Type B pancreatic cell (in vitro differentiated cells): Measurements from ENCODE around the gene KREMEN1. TPM values are rescaled to one million over a fixed set of nuclear protein-coding genes. Genes with fewer than 3 reads are reported as not detected.

ENCODE experiments used
- DNase-seq: peaks from one replicate; pipeline ENCODE4 v3.0.0; 2021; ENCODE audit warnings: mixed read lengths; ENCODE audit not compliant: unreplicated experiment; ENCODE audit errors: extremely low spot score
- H3K27ac Mint-ChIP-seq: 2 replicates; pipeline ENCODE4 v1.8.0; 2021; ENCODE audit warnings: mild to moderate bottlenecking, mixed read lengths
- H3K27me3 Mint-ChIP-seq: 2 replicates; pipeline ENCODE4 v1.8.0; 2021; ENCODE audit warnings: mixed read lengths
- H3K36me3 Mint-ChIP-seq: 2 replicates; pipeline ENCODE4 v1.8.0; 2021; ENCODE audit warnings: mixed read lengths
- H3K4me1 Mint-ChIP-seq: one replicate; pipeline ENCODE4 v1.8.0; 2021; ENCODE audit warnings: mixed read lengths; ENCODE audit not compliant: unreplicated experiment
- H3K4me3 Mint-ChIP-seq: 2 replicates; pipeline ENCODE4 v1.8.0; 2021; ENCODE audit warnings: mild to moderate bottlenecking, mixed read lengths
- H3K9me3 Mint-ChIP-seq: 2 replicates; pipeline ENCODE4 v1.8.0; 2021; ENCODE audit warnings: mixed read lengths
- CTCF ChIP-seq: fragments of 200-600 bp; sonication (generic); conservative IDR thresholded peaks from 2 replicates; pipeline ENCODE4 v1.5.0; 2021; ENCODE audit warnings: antibody characterized with exemption, mild to moderate bottlenecking
- total RNA-seq: library from RNA; stranded (reverse); gene quantifications from 2 replicates; pipeline ENCODE4 v1.2.1, GENCODE V29; 2021; ENCODE audit warnings: low replicate concordance

Gene KREMEN1
- total RNA-seq, 1 donor from 2014 or later: 26.2 TPM

- H3K9me3 Mint-ChIP-seq: no peaks in the 10 kb centered on the region
- peaks cover 5% of the 10 kb centered on the region for H3K4me1 Mint-ChIP-seq
- no peak overlapping the region for H3K4me3 Mint-ChIP-seq
- H3K27ac Mint-ChIP-seq: no peak overlapping the region
- H3K27me3 Mint-ChIP-seq: no peaks in the 10 kb centered on the region
- no peak for TF ChIP-seq CTCF
- peaks cover 18% of the 10 kb centered on the region for H3K36me3 Mint-ChIP-seq
- DNase-seq: no peak
Measured at GRCh38 chr22:29126670-29127395, 54.0 kb downstream of the KREMEN1 start.

DNA sequence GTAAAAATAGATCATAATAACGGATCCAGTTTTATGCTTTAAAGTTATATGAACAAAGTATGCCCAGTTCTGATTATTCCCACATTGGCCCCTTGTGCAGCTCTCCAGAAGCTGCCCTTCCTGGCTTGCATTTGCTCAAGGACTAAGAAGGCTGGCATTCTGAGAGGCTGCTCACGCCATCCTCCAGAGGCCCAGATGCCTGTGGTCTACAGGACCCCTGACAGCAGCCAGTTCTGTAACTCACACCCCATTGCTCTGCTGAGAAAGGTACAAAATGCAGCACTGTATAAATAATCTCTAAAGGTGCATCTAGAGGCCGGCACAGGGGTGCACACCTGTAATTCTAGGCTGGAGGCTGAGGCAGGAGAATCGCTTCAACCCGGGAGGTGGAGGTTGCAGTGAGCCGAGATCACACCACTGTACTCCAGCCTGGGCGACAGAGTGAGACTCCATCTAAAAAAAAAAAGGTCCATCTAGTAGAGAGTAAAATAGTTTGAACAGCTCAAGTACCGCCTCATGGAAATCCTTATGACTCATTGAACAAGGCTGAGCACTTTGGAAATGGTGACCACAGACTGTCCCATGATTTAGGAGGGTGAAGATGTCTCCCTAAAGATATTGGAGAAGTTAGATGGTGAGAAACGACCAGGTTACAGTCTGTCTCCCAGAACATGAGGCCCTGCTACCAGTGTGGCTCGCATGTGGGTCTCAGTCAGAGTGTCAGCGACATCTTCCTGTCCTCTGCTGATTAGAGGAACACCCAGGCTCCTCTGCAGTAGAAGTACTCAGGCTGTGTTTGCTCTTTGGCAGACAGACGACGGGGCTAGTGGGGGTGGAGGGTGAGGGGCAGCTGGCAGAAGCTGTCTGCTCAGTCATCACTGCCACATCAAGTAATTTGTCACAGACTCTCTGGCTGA lies 56.3 kb downstream of the KREMEN1 start:
- no peak for DNase-seq

GRCh38 chr22:29129808-29130140 lies 56.9 kb downstream of the KREMEN1 start:
- H3K27me3 Mint-ChIP-seq: no peaks in the 10 kb centered on the region
- H3K4me1 Mint-ChIP-seq: peaks cover 5% of the 10 kb centered on the region
- no peak overlapping the region for H3K27ac Mint-ChIP-seq
- no peak overlapping the region for H3K4me3 Mint-ChIP-seq
- peaks cover 22% of the 10 kb centered on the region for H3K36me3 Mint-ChIP-seq
- DNase-seq: no peak
- no peaks in the 10 kb centered on the region for H3K9me3 Mint-ChIP-seq
- no peak for TF ChIP-seq CTCF

More for the DNA sequence above, 56.3 kb downstream of the KREMEN1 start:
- no peak for TF ChIP-seq CTCF
- H3K4me3 Mint-ChIP-seq: no peak overlapping the region
- H3K9me3 Mint-ChIP-seq: no peaks in the 10 kb centered on the region
- no peak overlapping the region for H3K27ac Mint-ChIP-seq
- peaks cover 18% of the 10 kb centered on the region for H3K36me3 Mint-ChIP-seq
- no peaks in the 10 kb centered on the region for H3K27me3 Mint-ChIP-seq
- peaks cover 5% of the 10 kb centered on the region for H3K4me1 Mint-ChIP-seq

DNA sequence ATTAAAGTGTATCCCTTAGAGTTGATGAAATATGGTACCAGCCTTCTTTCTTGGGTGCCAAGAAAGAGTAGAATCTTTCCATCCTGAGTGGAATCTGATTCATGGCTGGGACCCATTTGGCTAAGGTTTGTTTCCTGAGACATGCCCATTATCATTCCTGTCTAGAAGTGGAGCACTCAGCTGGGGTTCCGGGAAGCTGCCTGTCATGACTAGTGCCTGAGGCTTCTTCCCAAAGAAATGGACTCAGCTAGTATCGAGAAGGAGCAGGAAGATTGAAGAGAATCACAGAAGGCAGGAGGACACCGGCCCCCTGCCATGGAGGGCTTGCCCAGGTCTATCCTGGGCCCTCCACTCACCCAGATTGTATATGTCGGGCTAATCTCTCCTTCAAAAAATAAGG lies 57.6 kb downstream of the KREMEN1 start:
- Mint-ChIP-seq H3K36me3 (peaks cover 22% of the 10 kb centered on the region), H3K9me3 (no peaks in the 10 kb centered on the region), H3K27me3 (no peaks in the 10 kb centered on the region), H3K4me3 (no peak overlapping the region), H3K4me1 (peaks cover 5% of the 10 kb centered on the region), H3K27ac (no peak overlapping the region)
- TF ChIP-seq CTCF: no peak
- no peak for DNase-seq

- H3K36me3 Mint-ChIP-seq: peaks cover 27% of the 10 kb centered on the region
Measured at GRCh38 chr22:29133603-29134133, 60.8 kb downstream of the KREMEN1 start.

More at GRCh38 chr22:29133603-29134133, 60.8 kb downstream of the KREMEN1 start:
- Mint-ChIP-seq H3K4me1 (peaks cover 5% of the 10 kb centered on the region), H3K4me3 (no peak overlapping the region), H3K9me3 (no peaks in the 10 kb centered on the region), H3K27ac (no peak overlapping the region), H3K27me3 (no peaks in the 10 kb centered on the region)
- no peak for TF ChIP-seq CTCF
- DNase-seq: no peak
